CD14-positive monocyte (primary cell): ENCODE measurements around the gene TAAR1. TPM values are rescaled to one million over a fixed set of nuclear protein-coding genes. Genes with fewer than 3 reads are reported as not detected.

ENCODE experiments used
- DNase-seq, 3 donors: peaks; one replicate each; pipeline ENCODE4 v3.0.0-alpha.2; 2011 to 2022
- H2AFZ ChIP-seq: 2 replicates; pipeline ENCODE4 v1.6.0; 2012; ENCODE audit warnings: mild to moderate bottlenecking, low read depth, low read length, inconsistent platforms; ENCODE audit not compliant: insufficient read depth, poor library complexity, severe bottlenecking
- H3K27ac ChIP-seq, 2 donors: 1 replicate in 1 of 2; 2 replicates in 1 of 2; pipeline ENCODE4 v1.5.1; 2012 to 2013; ENCODE audit warnings: low read length in 2 of 2, control low read depth in 1 of 2, inconsistent platforms in 1 of 2, low read depth in 1 of 2, mild to moderate bottlenecking in 1 of 2
- H3K27me3 ChIP-seq, 2 donors: one replicate each; pipeline versions ENCODE4 v1.6.0 to v1.6.1; 2011 to 2013; ENCODE audit warnings: low read length in 2 of 2; ENCODE audit not compliant: control insufficient read depth in 2 of 2, insufficient read depth in 2 of 2
- H3K36me3 ChIP-seq, 2 donors: replicated peaks in 1 of 2; 1 replicate in 1 of 2; 2 replicates in 1 of 2; pipeline versions ENCODE4 v1.5.1 to v1.6.1; 2012 to 2013; ENCODE audit warnings: low read length in 2 of 2, control low read depth in 1 of 2, inconsistent platforms in 1 of 2, mild to moderate bottlenecking in 1 of 2; ENCODE audit not compliant: insufficient read depth in 2 of 2, control insufficient read depth in 1 of 2
- H3K4me1 ChIP-seq, 2 donors: 1 replicate in 1 of 2; 2 replicates in 1 of 2; pipeline versions ENCODE4 v1.5.1 to v1.6.1; 2012 to 2013; ENCODE audit warnings: low read length in 2 of 2, control low read depth in 1 of 2, inconsistent platforms in 1 of 2, mild to moderate bottlenecking in 1 of 2, moderate library complexity in 1 of 2; ENCODE audit not compliant: insufficient read depth in 2 of 2, control insufficient read depth in 1 of 2
- H3K4me2 ChIP-seq: replicated peaks from 2 replicates; pipeline ENCODE3; 2012; ENCODE audit warnings: low read length, moderate library complexity, mild to moderate bottlenecking; ENCODE audit not compliant: poor library complexity, severe bottlenecking; ENCODE audit errors: extremely low read depth
- H3K4me3 ChIP-seq, 3 experiments: fragments of 200-600 bp in 1 of 3; sonication (generic) in 1 of 3; replicated peaks in 1 of 3; 1 replicate in 2 of 3; 2 replicates in 1 of 3; pipeline ENCODE4 v1.5.1; 2011 to 2013; ENCODE audit warnings: low read length in 3 of 3, mild to moderate bottlenecking in 3 of 3, control low read depth in 2 of 3, low read depth in 2 of 3, inconsistent platforms in 1 of 3, moderate library complexity in 1 of 3
- H3K79me2 ChIP-seq: 2 replicates; pipeline ENCODE4 v1.6.0; 2012; ENCODE audit warnings: mild to moderate bottlenecking, control low read depth, inconsistent platforms, low read length, moderate library complexity; ENCODE audit not compliant: insufficient read depth
- H3K9ac ChIP-seq: 2 replicates; pipeline ENCODE4 v1.6.0; 2017; ENCODE audit warnings: low read length, mild to moderate bottlenecking; ENCODE audit not compliant: insufficient read depth, poor library complexity, severe bottlenecking
- H3K9me3 ChIP-seq, 2 donors: replicated peaks in 1 of 2; 1 replicate in 1 of 2; 2 replicates in 1 of 2; pipeline versions ENCODE4 v1.5.1 to v1.6.1; 2012 to 2013; ENCODE audit warnings: low read length in 2 of 2, control low read depth in 1 of 2; ENCODE audit not compliant: control insufficient read depth in 1 of 2, insufficient read depth in 1 of 2
- H4K20me1 ChIP-seq: 2 replicates; pipeline ENCODE4 v1.6.0; 2012; ENCODE audit warnings: mild to moderate bottlenecking, low read length, control low read depth, moderate library complexity; ENCODE audit not compliant: insufficient read depth
- H3K27ac Mint-ChIP-seq, 7 donors: one replicate each; pipeline ENCODE4 v1.8.0; 2020; ENCODE audit warnings: mild to moderate bottlenecking in 7 of 7, mixed read lengths in 7 of 7, moderate library complexity in 6 of 7, inconsistent platforms in 2 of 7
- H3K27me3 Mint-ChIP-seq, 3 donors: one replicate each; pipeline ENCODE4 v1.8.0; 2021 to 2022; ENCODE audit warnings: low read depth in 3 of 3, mild to moderate bottlenecking in 3 of 3, mixed read lengths in 3 of 3, moderate library complexity in 3 of 3, inconsistent platforms in 1 of 3
- H3K36me3 Mint-ChIP-seq, 2 donors: one replicate each; pipeline ENCODE4 v1.8.0; 2020; ENCODE audit warnings: mixed read lengths in 2 of 2, inconsistent platforms in 1 of 2, mild to moderate bottlenecking in 1 of 2
- H3K4me1 Mint-ChIP-seq: one replicate; pipeline ENCODE4 v1.8.0; 2020; ENCODE audit warnings: mild to moderate bottlenecking, mixed read lengths
- H3K4me3 Mint-ChIP-seq, 2 donors: one replicate each; pipeline ENCODE4 v1.8.0; 2020; ENCODE audit warnings: mild to moderate bottlenecking in 2 of 2, mixed read lengths in 2 of 2, moderate library complexity in 1 of 2
- H3K9me3 Mint-ChIP-seq, 7 donors: one replicate each; pipeline ENCODE4 v1.8.0; 2020 to 2022; ENCODE audit warnings: mixed read lengths in 7 of 7, mild to moderate bottlenecking in 6 of 7, moderate library complexity in 6 of 7, inconsistent platforms in 2 of 7
- CTCF ChIP-seq: fragments of 200-600 bp; IDR thresholded peaks from one replicate; pipeline ENCODE4 v1.8.0; 2022; ENCODE audit warnings: antibody characterized with exemption, mild to moderate bottlenecking
- WGBS: methylation state at CpG from one replicate; pipeline ENCODE4 v1.1.5; 2013; ENCODE audit warnings: missing lambda C conversion rate; ENCODE audit not compliant: insufficient coverage; 5-methylcytosine and 5-hydroxymethylcytosine counted together
- intact Hi-C, 2 donors: fragments of 100-400 bp; cut with micrococcal nuclease; formaldehyde crosslinking; loops; one replicate each; pipeline versions ENCODE4 v1.15.0 to v1.15.1; 2023
- polyA plus RNA-seq, 3 donors: library from polyadenylated mRNA; depleted of rRNA in 1 of 3; unstranded in 2 of 3; stranded (reverse) in 1 of 3; fragments of 300-500 nt in 2 of 3; fragments of >200 nt in 1 of 3; fragmentation: Illumina TruSeq in 2 of 3; gene quantifications; 1 replicate in 2 of 3; 2 replicates in 1 of 3; pipeline ENCODE4 v1.2.3, GENCODE V29; 2012 to 2021

Gene TAAR1
- polyA plus RNA-seq, 3 donors = not detected

- Histone ChIP-seq H3K27ac (no peak overlapping the region), H3K9me3 (no peaks in the 10 kb centered on the region), H3K36me3 (peaks cover 10 to 53% of the 10 kb centered on the region in 2 donors), H4K20me1 (no peaks in the 10 kb centered on the region), H2AFZ (no peak overlapping the region), H3K4me2 (no peak overlapping the region), H3K9ac (no peak overlapping the region), H3K4me3 (no peak overlapping the region), H3K27me3 (no peaks in the 10 kb centered on the region), H3K79me2 (no peaks in the 10 kb centered on the region), H3K4me1 (peaks cover 11 to 23% of the 10 kb centered on the region in 2 donors)
- no peak for TF ChIP-seq CTCF
- Mint-ChIP-seq H3K27ac (no peak overlapping the region), H3K36me3 (peaks cover 80 to 85% of the 10 kb centered on the region in 2 donors), H3K4me1 (peaks cover 18% of the 10 kb centered on the region), H3K4me3 (no peak overlapping the region), H3K9me3 (peaks cover 0 to 5% (median 1%) of the 10 kb centered on the region in 7 donors), H3K27me3 (peaks cover 1 to 5% (median 5%) of the 10 kb centered on the region in 3 donors)
- intact Hi-C loops = no loop called here
- no CpG with 5 or more reads among the region's 3 CpGs for WGBS
- peak in 1 of 3 donors; percentile 8 for DNase-seq
These were observed 27.5 kb upstream of the TAAR1 start for GRCh38 chr6:132686531-132686930.

- DNase-seq = peak in 2 of 3 donors; percentile 26 to 33
- no peak for TF ChIP-seq CTCF
These were observed 26.0 kb upstream of the TAAR1 start for GRCh38 chr6:132685009-132685408.

More at GRCh38 chr6:132685009-132685408, 26.0 kb upstream of the TAAR1 start:
- Mint-ChIP-seq H3K27me3 (peaks cover 0 to 5% (median 5%) of the 10 kb centered on the region in 3 donors), H3K9me3 (peaks cover 0 to 5% (median 0%) of the 10 kb centered on the region in 7 donors), H3K4me1 (peaks cover 18% of the 10 kb centered on the region), H3K27ac (peak overlapping the region in 1 of 7 donors; percentile 12), H3K36me3 (peaks cover 70 to 74% of the 10 kb centered on the region in 2 donors), H3K4me3 (no peak overlapping the region)
- peaks cover 7 to 38% of the 10 kb centered on the region in 2 donors for H3K36me3 ChIP-seq
- H3K4me1 ChIP-seq = peaks cover 11 to 23% of the 10 kb centered on the region in 2 donors
- intact Hi-C loops = no loop called here
- no peak overlapping the region for H2AFZ ChIP-seq
- H3K4me2 ChIP-seq = peak overlapping the region; percentile 20
- no peaks in the 10 kb centered on the region for H3K9me3 ChIP-seq
- no peaks in the 10 kb centered on the region for H3K27me3 ChIP-seq
- no peaks in the 10 kb centered on the region for H3K79me2 ChIP-seq
- no peak overlapping the region for H3K9ac ChIP-seq
- H3K27ac ChIP-seq = no peak overlapping the region
- H4K20me1 ChIP-seq = no peaks in the 10 kb centered on the region
- WGBS = no CpG with 5 or more reads among the region's 3 CpGs
- no peak overlapping the region for H3K4me3 ChIP-seq
